Loucy (cell line): ENCODE results near the gene ODAD3.
"Not testable (repeated sequence)": the region's sequence is repeated elsewhere in the genome, so short reads cannot be mapped to it uniquely, and the experiment has no call there.

Source experiments
- CTCF ChIP-seq: fragments of 200-600 bp; sonication (generic); conservative IDR thresholded peaks from 2 replicates; pipeline ENCODE4 v1.5.1; 2014; ENCODE audit warnings: mild to moderate bottlenecking, antibody characterized with exemption, low read length
- EZH2phosphoT487 ChIP-seq: fragments of 200-600 bp; IDR thresholded peaks from 2 replicates; pipeline ENCODE4 v1.6.1; 2018; ENCODE audit warnings: antibody characterized with exemption, mild to moderate bottlenecking, moderate library complexity, borderline replicate concordance

DNA sequence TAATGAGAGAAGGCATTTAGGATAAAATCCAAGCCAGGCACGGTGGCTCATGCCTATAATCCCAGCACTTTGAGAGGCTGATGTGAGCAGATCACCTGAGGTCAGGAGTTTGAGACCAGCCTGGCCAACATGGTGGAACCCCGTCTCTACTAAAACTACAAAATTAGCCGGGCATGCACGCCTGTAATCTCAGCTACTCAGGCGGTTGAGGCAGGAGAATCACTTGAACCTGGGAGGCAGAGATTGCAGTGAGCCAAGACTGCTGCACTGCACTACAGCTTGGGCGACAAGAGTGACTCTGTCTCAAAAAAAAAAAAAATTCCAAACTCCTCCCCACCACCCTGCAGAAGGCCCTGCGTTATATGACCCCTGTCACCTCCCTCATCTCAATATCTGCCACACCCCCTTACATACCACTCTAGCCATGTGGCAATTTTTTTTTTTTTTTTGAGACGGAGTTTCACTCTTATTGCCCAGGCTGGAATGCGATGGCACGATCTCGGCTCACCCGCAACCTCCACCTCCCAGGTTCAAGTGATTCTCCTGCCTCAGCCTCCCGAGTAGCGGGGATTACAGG is 55.6 kb downstream of the ODAD3 start:
- not testable (repeated sequence) for TF ChIP-seq CTCF, EZH2phosphoT487
